HG03066 (cell line): ENCODE data around the gene SAMD7.

Experiments
- ATAC-seq: cut with Tn5 transposase; IDR thresholded peaks from one replicate; pipeline ENCODE4 v1.9.1; 2021; ENCODE audit warnings: low read depth; ENCODE audit not compliant: unreplicated experiment

Gene SAMD7

DNA sequence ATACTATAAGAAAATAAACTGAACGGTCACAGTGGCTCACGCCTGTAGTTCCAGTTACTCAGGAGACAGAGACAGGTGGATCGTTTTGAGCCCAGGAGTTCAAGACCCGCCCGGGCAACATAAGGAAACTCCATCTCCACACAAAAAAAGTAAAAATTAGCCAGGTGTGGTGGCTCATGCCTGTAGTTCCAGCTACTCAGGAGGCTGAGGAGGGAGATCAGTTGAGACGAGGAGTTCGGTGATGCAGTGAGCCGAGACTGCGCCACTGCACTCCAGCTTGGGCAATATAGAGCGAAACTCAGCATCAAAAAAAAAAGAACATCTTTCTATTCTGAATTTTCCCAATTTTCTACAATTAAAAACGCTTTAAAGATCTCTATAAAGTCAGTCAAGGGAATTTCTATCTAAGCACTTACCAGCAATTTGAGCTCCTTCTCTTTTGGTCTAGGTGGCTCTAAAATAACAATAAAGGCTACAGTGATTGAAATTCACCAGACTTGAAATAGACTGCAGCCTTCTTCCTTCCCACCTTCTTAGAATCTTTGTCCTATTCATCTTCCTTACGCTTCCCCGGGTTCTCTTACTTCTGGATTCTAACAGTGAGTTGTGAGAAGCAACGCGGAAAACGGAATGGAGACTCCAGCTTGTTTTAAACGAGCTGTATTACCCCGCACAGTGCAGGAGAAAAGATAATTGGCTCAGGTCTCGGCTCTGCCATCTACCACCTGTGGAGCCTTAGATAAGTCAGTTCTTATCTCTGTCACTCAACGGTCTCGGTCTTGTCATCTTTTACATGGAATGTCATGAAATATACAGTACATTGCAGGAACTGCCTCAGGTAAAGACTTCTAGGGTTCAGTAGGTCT, 54.4 kb downstream of the SAMD7 start:
- ATAC-seq = peak; percentile 25

DNA sequence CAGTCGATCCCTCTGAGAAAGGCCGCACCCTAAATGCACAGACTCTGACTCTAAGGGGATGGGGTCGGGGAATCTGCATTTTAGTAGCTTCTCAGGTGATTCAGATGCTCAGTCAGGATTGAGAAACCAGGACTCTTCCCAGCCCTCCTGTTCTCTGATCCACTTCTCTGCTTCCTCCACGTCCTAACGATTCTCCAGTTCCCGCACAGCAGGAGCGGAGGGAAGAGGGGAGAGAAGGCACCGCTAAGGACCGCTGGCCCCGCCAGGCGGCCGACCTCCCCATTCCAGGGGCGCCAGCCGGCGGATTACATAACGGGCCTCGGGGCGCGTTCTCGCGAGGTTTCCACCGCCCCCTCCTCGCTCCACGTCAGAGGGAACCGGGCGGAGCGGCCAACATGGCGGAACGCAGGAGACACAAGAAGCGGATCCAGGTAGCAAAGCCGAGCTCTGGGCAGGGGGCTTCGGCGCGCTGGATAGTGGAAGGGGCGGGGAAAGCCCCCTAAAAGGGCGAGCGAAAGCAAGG, 55.1 kb downstream of the SAMD7 start, which contains the start of gene SEC62:
Gene SEC62, plus strand, starts transcription at position 380 of the 523 bp plus-strand sequence. Its CDS starts 16 bp downstream, at position 396.
- peak; percentile 90 for ATAC-seq

DNA sequence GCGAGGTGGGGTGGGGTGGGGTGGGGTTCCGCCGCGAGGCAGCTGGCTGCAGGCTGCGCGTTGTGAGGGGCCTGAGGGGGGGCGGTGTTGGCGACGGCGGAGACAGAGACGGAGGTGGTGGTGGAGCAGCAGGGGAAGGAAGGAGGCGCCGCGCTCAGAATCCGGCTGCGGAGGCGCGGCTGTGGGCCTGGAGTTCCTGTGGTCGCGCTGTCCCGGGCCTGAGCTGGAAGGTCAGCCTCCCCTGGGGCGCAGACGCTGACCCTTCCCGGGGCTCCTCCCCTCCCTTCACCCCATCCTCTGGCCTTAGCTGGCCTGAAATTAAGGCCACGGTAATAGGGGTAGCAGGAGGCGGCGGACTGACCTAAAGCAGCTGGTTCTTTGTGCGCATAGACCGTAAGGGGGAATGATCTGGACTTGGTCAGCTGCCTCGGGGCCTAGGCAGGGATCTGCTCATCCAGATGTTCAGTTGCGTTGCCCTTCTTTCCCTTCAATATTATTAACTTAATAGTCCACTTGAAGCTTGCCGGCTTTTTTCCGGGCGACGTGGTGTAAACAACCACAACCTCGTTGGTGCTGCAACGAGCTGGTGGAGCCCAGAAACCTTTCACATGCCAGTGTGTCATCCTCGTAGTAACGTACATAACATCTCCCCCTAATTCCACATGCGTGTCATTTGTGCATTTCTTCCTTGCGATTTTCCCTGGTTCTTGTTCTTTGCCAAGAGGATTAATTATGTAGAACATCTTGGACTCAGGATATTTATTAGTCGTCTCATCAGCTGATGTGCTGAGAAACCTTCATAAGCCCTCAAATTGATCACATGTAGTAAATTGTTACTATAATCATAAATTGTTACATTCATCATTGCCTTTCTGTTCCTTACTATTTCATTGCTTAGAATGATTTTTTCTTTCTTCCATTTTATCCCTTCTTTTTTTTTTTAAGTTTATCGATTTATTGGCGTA, 55.9 kb downstream of the SAMD7 start:
- ATAC-seq = peak; percentile 27

DNA sequence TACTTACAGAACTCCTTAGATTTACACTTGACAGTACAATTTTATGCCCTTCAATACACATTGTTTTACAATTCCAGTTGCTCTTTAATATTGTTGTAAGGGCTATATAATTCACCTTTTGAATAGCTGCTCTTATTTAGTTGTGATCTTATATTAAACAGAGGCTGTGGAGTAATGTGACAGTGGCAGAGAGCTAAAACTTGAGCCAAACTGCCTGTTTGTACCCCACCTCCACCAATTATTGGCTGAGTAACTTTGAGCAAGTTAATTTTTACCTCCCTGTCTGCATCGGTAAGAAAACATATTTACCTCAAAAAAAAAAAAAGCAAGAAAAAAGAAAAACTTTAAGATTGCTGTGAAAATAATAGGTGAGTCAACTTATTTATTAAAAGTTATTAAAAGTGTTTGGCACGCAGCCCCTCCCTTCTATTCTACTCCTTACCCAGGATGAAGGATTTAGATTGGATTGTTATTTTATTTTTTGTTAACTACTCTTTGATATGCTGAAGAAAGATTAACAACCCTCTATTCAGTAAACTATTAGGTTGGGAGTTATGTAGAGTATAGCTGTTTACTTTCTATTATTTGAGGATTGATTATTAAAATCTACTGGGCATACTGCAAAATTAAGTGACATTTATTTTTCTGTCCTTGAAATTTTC, 57.0 kb downstream of the SAMD7 start:
- ATAC-seq = no peak

DNA sequence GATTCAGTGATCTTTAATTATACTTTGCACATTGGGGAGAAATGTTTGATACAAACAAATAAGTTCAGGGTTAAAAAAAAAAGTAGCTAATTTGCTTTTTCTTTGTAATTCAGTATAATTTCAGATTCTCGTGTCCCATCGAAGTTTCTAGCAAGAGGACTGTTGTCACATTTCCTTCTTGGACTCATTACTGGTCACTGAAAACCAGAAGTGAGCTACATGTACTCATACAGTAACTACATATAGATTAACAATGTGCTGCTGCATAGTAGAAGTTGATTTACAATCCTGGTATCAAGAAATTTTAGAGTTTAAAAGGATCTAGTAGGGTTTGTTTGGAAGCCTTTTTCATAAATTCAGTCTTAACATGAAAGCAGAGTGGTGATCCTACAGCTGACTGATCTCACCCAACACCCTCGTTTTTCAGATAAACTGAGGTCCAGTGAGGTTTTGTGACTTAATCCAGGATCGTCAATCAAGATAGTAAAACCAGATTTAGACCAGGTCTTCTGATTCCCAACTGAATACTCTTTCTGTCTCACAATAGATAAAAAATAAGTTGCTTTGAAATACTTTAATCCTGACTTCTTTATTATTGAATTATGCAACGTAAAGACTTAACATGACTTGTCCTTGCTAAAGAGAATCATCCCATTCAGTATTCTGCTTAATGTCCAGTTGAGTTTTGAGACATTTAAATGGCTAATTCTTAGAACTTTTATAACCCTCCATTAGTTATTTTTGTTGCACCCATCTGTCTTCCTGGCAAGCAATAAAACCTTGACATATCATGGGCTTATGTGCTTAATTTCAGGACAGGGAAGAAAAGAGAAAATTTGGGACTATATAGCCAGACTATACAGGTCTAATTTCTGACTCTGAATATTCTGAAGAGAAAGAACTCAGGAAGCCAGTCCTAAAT, 58.1 kb downstream of the SAMD7 start:
- ATAC-seq = no peak

DNA sequence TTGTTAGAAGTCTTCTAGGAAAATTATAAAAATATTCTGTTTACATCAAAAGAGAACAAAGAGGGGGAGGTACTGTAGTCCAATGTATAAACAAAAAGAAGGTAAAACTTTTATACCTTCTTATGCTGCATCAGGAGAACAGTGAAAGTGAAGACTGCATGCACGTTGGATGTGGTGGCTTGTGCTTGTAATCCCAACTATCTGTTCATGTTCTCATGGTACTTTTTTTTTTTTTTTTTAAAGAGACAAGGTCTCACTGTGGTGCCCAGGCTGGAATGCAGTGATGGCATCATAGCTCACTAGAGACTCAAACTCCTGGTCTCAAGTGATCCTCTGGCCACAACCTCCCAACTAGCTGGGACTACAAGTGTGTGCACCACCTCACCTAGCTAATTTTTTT, 59.5 kb downstream of the SAMD7 start:
- no peak for ATAC-seq

DNA sequence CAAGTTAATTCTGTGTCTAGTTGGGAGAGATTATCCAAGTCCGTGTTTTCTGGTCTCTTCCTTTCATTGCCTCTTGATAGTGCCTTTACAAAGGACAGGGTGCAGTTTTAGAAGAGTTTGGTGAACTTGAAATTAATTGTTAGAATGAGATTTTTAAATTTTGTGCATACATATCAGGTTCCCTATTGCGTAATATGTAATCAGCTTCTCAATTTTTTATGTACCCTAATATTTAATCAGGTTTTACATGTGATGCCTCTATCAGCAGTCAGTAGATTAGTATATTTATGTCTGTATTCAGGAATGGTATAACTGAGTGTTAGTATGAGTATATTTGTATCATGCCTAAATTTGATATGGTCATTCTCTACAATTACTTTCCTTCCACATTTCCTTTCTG, 60.1 kb downstream of the SAMD7 start:
- no peak for ATAC-seq

DNA sequence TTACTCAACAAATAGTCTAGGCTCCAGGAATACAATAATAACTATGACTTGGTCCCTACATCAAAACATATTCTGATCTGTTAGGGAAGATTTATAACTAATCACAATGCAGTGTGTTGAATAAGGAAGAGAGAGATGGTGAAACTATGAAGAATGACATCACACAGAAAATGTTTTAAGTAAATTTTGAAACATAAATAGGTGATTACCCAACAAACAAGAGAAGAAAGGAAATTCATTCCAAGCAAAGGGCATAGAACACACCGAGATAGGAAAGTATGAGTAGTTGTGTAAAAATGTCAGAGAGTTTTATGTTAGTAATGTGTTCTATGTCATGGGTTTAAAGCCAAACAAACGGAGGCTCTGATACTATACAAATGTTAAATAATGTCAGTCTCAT, 68.7 kb downstream of the SAMD7 start:
- no peak for ATAC-seq

DNA sequence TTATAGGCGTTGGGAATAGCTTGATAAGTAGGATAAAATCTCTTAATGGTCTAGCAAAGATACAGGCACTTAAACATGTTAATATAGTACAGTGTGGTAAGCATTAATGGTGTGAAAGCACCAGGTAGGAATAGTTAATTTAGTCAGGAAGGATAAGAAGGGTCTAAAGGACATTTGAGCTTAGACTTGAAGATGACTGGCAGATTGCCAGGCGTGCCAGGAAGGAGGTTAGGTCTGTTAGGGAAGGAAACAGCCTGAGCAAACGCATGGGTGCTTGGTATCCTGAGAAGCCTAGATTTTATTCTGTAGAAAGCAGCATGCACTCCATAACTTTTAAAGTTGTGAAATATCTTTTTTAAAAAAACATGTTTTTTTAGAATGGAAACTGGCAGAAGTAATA, 72.9 kb downstream of the SAMD7 start:
- no peak for ATAC-seq
